Activated CD4-positive, alpha-beta T cell treated with anti-CD3 and anti-CD28 coated beads, Interleukin-2, amount 50 U/mL, for 4 hours (primary cell): ENCODE results near the gene WWOX.

Experiments
- DNase-seq, 2 experiments: peaks; one replicate each; pipeline ENCODE4 v3.0.0-alpha.2; 2020

WWOX gene

GRCh38 chr16:78759596-78759995 lies 660.1 kb downstream of the WWOX start:
- DNase-seq, result no peak

GRCh38 chr16:78760611-78761010 lies 661.2 kb downstream of the WWOX start:
- no peak for DNase-seq

- DNase-seq, result no peak
These were observed 662.0 kb downstream of the WWOX start for GRCh38 chr16:78761427-78761826.

GRCh38 chr16:78762222-78762621 lies 662.8 kb downstream of the WWOX start:
- no peak for DNase-seq

- DNase-seq, result no peak
These were observed 664.5 kb downstream of the WWOX start for GRCh38 chr16:78763821-78764440.

GRCh38 chr16:78764478-78764877 lies 665.0 kb downstream of the WWOX start:
- DNase-seq, result no peak

- DNase-seq, result no peak
These were observed 668.8 kb downstream of the WWOX start for GRCh38 chr16:78768226-78768625.

GRCh38 chr16:78768718-78769117 lies 669.3 kb downstream of the WWOX start:
- peak in 1 of 2 experiments; percentile 18 for DNase-seq

- peak; percentile 75 to 81 for DNase-seq
These were observed 671.1 kb downstream of the WWOX start for GRCh38 chr16:78770353-78771091.

- no peak for DNase-seq
These were observed 673.8 kb downstream of the WWOX start for GRCh38 chr16:78773291-78773702.

GRCh38 chr16:78773706-78774105 lies 674.3 kb downstream of the WWOX start:
- DNase-seq, result no peak

- DNase-seq, result no peak
These were observed 675.7 kb downstream of the WWOX start for GRCh38 chr16:78775161-78775561.

- DNase-seq, result no peak
These were observed 678.9 kb downstream of the WWOX start for GRCh38 chr16:78778101-78779004.

- DNase-seq, result no peak
These were observed 681.4 kb downstream of the WWOX start for GRCh38 chr16:78780808-78781207.

- DNase-seq, result no peak
These were observed 683.1 kb downstream of the WWOX start for GRCh38 chr16:78782572-78782971.

- DNase-seq, result no peak
These were observed 684.2 kb downstream of the WWOX start for GRCh38 chr16:78783570-78784079.

GRCh38 chr16:78784771-78785170 lies 685.3 kb downstream of the WWOX start:
- DNase-seq, result no peak

- DNase-seq, result no peak
These were observed 685.8 kb downstream of the WWOX start for GRCh38 chr16:78785218-78785617.

- no peak for DNase-seq
These were observed 687.2 kb downstream of the WWOX start for GRCh38 chr16:78786635-78787034.

- no peak for DNase-seq
These were observed 688.8 kb downstream of the WWOX start for GRCh38 chr16:78788276-78788675.

GRCh38 chr16:78788696-78789095 lies 689.2 kb downstream of the WWOX start:
- no peak for DNase-seq

- no peak for DNase-seq
These were observed 690.1 kb downstream of the WWOX start for GRCh38 chr16:78789561-78789960.

- DNase-seq, result no peak
These were observed 691.6 kb downstream of the WWOX start for GRCh38 chr16:78791011-78791410.
